Fibroblast of skin of right biceps (primary cell): ENCODE data around the gene NUCB1.
A peak's percentile ranks its signal among the peaks of the same experiment; 100 is the strongest.

ENCODE experiments used
- DNase-seq: peaks from one replicate; pipeline ENCODE4 v3.0.0-alpha.2; 2013

The NUCB1 gene

DNA sequence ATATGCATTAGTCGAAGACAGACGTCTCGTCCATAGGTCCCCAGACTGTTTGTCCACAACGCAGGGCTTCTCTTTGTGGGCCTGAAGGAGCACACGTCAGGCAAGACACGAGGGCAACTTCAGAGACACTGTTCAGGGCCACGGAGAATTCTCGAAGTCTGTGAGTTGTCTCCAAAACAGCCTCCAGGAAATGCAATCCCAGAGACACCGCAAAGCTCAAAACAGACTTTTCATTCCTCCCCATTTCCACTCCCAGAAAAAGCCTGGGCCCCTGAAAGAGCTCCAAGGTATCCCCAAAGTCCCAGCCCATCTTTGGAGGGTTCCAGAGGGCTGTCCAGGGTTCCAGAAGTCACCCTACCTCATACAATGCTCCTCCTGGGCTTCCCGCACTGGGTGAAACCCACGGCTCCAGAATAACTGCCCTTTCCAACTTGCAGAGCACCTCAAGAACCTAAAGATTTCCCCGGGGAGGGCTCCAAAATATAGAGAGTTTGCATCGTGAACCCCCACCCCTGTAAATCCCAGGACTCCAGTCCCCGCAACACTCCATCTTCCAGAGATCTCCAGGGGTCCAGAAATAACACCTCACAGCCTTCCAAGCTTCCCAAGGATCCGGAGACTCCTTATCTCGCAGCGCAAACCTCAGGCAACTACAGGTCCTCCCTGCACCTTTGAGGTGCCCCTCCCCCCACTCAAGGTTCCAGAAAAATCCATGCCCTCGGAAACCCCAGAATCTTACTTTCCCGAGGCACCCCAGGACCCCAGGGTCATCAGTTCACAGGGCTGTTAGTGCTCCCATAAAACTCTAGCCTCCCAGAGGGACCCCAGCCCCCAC is 64.3 kb downstream of the NUCB1 start:
- peak; percentile 71 for DNase-seq

DNA sequence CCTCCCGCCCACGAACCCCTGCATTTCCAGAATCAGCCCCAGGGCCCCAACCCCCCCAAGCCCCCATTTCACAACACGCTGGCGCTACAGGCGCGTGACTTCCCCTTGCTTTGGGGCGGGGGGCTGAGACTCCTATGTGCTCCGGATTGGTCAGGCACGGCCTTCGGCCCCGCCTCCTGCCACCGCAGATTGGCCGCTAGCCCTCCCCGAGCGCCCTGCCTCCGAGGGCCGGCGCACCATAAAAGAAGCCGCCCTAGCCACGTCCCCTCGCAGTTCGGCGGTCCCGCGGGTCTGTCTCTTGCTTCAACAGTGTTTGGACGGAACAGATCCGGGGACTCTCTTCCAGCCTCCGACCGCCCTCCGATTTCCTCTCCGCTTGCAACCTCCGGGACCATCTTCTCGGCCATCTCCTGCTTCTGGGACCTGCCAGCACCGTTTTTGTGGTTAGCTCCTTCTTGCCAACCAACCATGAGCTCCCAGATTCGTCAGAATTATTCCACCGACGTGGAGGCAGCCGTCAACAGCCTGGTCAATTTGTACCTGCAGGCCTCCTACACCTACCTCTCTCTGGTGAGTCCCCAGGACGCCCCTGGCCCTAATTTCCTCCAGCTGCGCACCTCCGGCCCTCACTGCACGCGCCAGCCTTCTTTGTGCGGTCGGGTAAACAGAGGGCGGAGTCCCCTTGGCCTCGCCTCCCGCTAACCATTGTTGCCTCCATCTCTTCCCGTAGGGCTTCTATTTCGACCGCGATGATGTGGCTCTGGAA is 65.1 kb downstream of the NUCB1 start, which contains the start of gene FTL:
Gene FTL, plus strand, starts transcription at position 270 of the 766 bp plus-strand sequence. Its CDS starts 199 bp downstream, at position 469.
- DNase-seq, result peak; percentile 97

- peak; percentile 83 for DNase-seq
Observed at GRCh38 chr19:48965806-48966540, 65.9 kb downstream of the NUCB1 start.

DNA sequence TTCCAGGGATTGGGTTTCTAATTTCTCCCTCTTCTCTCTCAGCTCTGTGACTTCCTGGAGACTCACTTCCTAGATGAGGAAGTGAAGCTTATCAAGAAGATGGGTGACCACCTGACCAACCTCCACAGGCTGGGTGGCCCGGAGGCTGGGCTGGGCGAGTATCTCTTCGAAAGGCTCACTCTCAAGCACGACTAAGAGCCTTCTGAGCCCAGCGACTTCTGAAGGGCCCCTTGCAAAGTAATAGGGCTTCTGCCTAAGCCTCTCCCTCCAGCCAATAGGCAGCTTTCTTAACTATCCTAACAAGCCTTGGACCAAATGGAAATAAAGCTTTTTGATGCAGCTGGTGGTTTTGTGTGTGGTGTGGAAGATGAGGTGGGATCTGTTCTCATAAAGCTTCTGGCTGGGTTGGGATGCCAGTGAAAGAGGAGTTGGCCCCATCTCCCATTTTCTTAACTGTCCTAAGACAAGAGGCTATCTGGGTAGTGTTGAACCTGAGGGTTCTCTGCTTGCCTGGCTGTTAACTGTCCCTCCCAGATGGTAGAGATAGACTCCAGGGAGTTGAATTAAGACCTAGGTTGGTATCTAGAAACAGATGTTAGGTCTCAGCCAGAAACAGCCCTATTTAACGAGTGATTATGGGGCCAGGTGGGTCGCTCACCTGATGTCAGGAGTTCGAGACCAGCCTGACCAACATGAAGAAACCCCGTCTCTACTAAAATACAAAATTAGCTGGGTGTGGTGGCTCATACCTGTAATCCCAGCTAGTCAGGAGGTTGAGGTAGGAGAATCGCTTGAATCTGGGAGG is 66.6 kb downstream of the NUCB1 start:
- DNase-seq, result no peak

DNA sequence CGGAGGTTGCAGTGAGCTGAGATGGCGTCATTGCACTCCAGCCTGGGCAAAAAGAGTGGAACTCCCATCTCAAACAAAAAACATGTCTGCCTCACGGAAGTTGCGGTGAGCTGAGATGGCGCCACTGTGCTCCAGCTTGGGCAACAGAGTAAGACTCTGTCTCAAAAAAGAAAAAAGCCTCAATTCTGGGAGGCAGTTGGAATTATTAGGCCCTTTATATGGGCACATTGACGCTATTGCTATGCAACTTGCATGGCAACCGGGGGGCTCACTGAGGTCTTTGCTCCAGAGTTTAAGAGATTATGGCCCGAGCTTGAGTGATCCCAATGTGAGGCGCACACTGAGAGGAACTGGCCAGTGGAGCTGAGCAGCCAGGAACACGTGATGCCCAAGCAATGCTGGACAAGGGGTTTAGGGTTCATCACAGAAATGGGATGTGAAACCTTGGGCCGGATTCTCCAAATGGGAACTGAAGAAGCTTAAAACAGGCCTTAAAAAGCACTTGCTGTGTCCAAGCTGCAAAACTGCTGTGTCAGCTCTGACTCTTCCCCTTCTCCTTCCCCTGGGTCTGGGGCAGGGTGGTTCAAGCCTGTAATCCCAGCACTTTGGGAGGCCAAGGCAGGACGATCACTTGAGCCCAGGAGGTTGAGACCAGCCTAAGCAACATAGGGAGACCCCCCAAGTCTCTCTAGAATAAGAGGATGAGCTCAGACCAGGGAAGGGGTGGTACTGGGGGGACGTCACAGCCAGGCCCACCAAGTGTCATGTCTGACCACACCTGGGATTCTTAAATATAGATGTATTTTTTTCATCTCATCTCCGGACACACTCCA is 67.5 kb downstream of the NUCB1 start:
- peak; percentile 37 for DNase-seq

- DNase-seq, result no peak
Observed at GRCh38 chr19:48968179-48968661, 68.1 kb downstream of the NUCB1 start.

GRCh38 chr19:48968813-48969218 is 68.7 kb downstream of the NUCB1 start:
- no peak for DNase-seq

- peak; percentile 43 for DNase-seq
Observed at GRCh38 chr19:48969276-48970138, 69.4 kb downstream of the NUCB1 start.

DNA sequence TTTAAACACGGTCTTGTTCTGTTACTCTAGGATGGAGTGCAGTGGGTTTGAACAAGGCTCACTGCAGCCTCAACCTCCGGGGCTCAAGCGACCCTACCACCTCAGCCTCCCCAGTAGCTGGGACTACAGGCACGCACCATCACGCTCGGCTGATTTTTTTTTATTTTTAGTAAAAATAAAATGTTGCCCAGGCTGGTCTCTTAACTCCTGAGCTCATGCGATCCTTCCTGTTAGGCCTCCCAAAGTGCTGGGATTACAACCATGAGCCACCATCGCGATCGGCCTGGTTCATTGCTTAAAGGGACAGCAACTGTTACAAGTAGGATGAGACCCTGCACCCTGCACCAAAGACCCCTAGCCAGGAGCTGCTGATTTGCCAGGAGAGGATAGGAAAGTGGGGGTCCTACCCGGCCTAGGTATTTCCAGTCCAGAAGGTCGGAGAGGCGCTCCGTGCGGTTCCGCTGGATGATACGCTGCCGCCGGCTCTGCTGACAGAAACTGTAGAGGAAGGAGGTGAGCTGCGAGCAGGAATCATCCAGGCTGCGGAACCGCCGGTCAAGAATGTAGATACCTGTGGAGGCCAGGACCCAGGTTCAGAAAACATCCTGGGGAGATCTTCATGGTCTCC is 70.1 kb downstream of the NUCB1 start:
- no peak for DNase-seq

- peak; percentile 74 for DNase-seq
Observed at GRCh38 chr19:48970923-48971395, 70.8 kb downstream of the NUCB1 start.
